Keratinocyte (primary cell): ENCODE measurements around the gene SLC22A12. TPM values are rescaled to one million over a fixed set of nuclear protein-coding genes. Genes with fewer than 3 reads are reported as not detected.

Source experiments
- DNase-seq: peaks from one replicate; pipeline ENCODE4 v3.0.0-alpha.2; 2011; ENCODE audit warnings: low read depth, missing footprints, low spot score
- FAIRE-seq: peaks from 2 replicates; lab custom pipeline; 2011; peaks lifted over from hg19 to GRCh38; lab: Jason Lieb, UNC
- H2AFZ ChIP-seq: 2 replicates; pipeline ENCODE4 v1.6.0; 2012; ENCODE audit warnings: low read length, control low read depth, inconsistent platforms; ENCODE audit not compliant: control insufficient read depth
- H3K27ac ChIP-seq: 2 replicates; pipeline ENCODE4 v1.5.1; 2011; ENCODE audit warnings: low read length; ENCODE audit not compliant: control insufficient read depth, insufficient read depth
- H3K27me3 ChIP-seq: 3 replicates; pipeline ENCODE4 v1.6.0; 2011; ENCODE audit warnings: low read length; ENCODE audit not compliant: control insufficient read depth, insufficient read depth; ENCODE audit errors: extremely low read depth
- H3K36me3 ChIP-seq, 2 experiments: 2 replicates in 1 of 2; 3 replicates in 1 of 2; pipeline ENCODE4 v1.5.1; 2011; ENCODE audit warnings: low read length in 2 of 2, mild to moderate bottlenecking in 1 of 2; ENCODE audit not compliant: control insufficient read depth in 2 of 2, insufficient read depth in 2 of 2; ENCODE audit errors: extremely low read depth in 1 of 2
- H3K4me1 ChIP-seq: 3 replicates; pipeline ENCODE4 v1.5.1; 2011; ENCODE audit warnings: low read length; ENCODE audit not compliant: control insufficient read depth, insufficient read depth; ENCODE audit errors: extremely low read depth
- H3K4me2 ChIP-seq: 3 replicates; pipeline ENCODE4 v1.6.0; 2011; ENCODE audit warnings: low read depth, low read length; ENCODE audit not compliant: control insufficient read depth, insufficient read depth; ENCODE audit errors: extremely low read depth
- H3K4me3 ChIP-seq, 3 experiments: fragments of 200-600 bp in 1 of 3; sonication (generic) in 1 of 3; 2 replicates in 2 of 3; 3 replicates in 1 of 3; pipeline ENCODE4 v1.5.1; 2011 to 2016; ENCODE audit warnings: low read length in 3 of 3, mild to moderate bottlenecking in 3 of 3, control low read depth in 2 of 3, inconsistent platforms in 1 of 3, low read depth in 1 of 3, mixed read lengths in 1 of 3, mixed run types in 1 of 3, moderate library complexity in 1 of 3; ENCODE audit not compliant: control insufficient read depth in 2 of 3, insufficient read depth in 2 of 3; ENCODE audit errors: extremely low read depth in 1 of 3
- H3K79me2 ChIP-seq: 2 replicates; pipeline ENCODE4 v1.6.0; 2012; ENCODE audit warnings: low read length; ENCODE audit not compliant: control insufficient read depth, insufficient read depth
- H3K9ac ChIP-seq: 3 replicates; pipeline ENCODE4 v1.6.0; 2011; ENCODE audit warnings: low read length; ENCODE audit not compliant: control insufficient read depth, insufficient read depth; ENCODE audit errors: extremely low read depth
- H3K9me1 ChIP-seq: 3 replicates; pipeline ENCODE4 v1.6.0; 2011; ENCODE audit warnings: low read length; ENCODE audit not compliant: control insufficient read depth, insufficient read depth; ENCODE audit errors: extremely low read depth
- H3K9me3 ChIP-seq: 2 replicates; pipeline ENCODE4 v1.5.1; 2012; ENCODE audit warnings: low read depth, low read length; ENCODE audit not compliant: control insufficient read depth
- H4K20me1 ChIP-seq: 3 replicates; pipeline ENCODE4 v1.6.0; 2011; ENCODE audit warnings: low read length; ENCODE audit not compliant: control insufficient read depth, insufficient read depth; ENCODE audit errors: extremely low read depth
- EZH2 ChIP-seq: IDR thresholded peaks from one replicate; pipeline ENCODE4 v1.6.1; 2012; ENCODE audit warnings: inconsistent platforms, mild to moderate bottlenecking, low read length, moderate library complexity
- dilution Hi-C: fragments of 300-500 bp; cut with MboI; formaldehyde crosslinking; loops from one replicate; pipeline ENCODE4 v1.7.0; 2020; ENCODE audit warnings: low sequenced_read_pairs; ENCODE audit not compliant: extremely low pct_ligation_motif_present
- polyA plus RNA-seq, 5 experiments: library from polyadenylated mRNA; depleted of rRNA in 3 of 5; stranded (reverse) in 3 of 5; stranded (forward) in 1 of 5; unstranded in 1 of 5; fragments of >200 nt; gene quantifications; 1 replicate in 1 of 5; 2 replicates in 3 of 5; 3 replicates in 1 of 5; pipeline versions ENCODE4 v1.2.1 to v1.2.3, GENCODE V29; 2011 to 2012; ENCODE audit warnings: missing spikeins in 2 of 5, low read depth in 1 of 5, low replicate concordance in 1 of 5
- TF ChIP-seq, protein P1 (sequence below), 3 experiments: IDR thresholded peaks in 1 of 3; conservative IDR thresholded peaks in 1 of 3; optimal IDR thresholded peaks in 1 of 3; 2 replicates in 2 of 3; 3 replicates in 1 of 3; pipeline versions ENCODE3 to v1.5.1; 2011; ENCODE audit warnings: low read length in 3 of 3, mild to moderate bottlenecking in 3 of 3, moderate library complexity in 2 of 3, control low read depth in 1 of 3, inconsistent platforms in 1 of 3; ENCODE audit not compliant: insufficient read depth in 2 of 3; ENCODE audit errors: extremely low read depth in 1 of 3

SLC22A12 gene
- polyA plus RNA-seq, 1 donor (not counting 4 experiments of a cell fraction or from before 2014, with no cell fraction given): not detected

DNA sequence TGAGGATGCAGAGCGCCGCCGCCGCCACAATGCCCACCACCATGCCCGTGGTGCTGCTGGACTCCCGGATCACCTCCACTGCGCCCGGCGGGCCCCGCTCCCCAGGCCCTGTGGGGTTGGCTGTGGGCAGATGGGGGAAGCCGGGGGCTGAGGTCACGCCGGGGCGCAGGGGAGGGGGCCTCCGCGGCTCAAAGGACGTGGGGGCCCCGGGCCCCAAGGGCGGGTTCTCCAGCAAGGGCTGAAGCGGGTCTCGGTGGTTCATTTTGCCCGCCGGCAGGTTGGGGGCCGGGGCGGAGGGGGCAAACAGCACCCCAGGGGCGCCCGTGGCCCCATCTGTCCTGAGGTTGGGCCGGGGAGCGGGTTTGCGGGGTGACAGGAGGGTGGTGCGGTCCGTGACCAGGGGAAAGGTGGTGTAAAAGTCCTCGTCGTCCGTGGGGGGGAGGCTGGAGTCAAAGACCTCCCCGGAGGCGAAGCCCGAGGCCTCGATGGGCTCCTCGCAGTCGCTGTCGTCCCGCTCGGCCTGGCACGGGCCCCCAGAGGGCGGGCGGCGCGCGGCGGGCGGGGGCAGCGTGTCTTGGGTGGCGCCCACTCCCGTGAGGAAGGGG lies 16.5 kb downstream of the SLC22A12 start:
- dilution Hi-C loops: no loop called here
- DNase-seq: no peak
- Histone ChIP-seq H3K9me3 (no peaks in the 10 kb centered on the region), H3K27ac (no peak overlapping the region), H3K79me2 (no peaks in the 10 kb centered on the region), H2AFZ (no peak overlapping the region), H3K4me3 (no peak overlapping the region), H3K9me1 (no peaks in the 10 kb centered on the region), H3K27me3 (peaks cover 41% of the 10 kb centered on the region), H3K36me3 (no peaks in the 10 kb centered on the region), H3K9ac (no peak overlapping the region), H4K20me1 (no peaks in the 10 kb centered on the region), H3K4me1 (no peaks in the 10 kb centered on the region), H3K4me2 (no peak overlapping the region)
- no peak for FAIRE-seq
- no peak for TF ChIP-seq EZH2
- TF ChIP-seq, protein P1, sequence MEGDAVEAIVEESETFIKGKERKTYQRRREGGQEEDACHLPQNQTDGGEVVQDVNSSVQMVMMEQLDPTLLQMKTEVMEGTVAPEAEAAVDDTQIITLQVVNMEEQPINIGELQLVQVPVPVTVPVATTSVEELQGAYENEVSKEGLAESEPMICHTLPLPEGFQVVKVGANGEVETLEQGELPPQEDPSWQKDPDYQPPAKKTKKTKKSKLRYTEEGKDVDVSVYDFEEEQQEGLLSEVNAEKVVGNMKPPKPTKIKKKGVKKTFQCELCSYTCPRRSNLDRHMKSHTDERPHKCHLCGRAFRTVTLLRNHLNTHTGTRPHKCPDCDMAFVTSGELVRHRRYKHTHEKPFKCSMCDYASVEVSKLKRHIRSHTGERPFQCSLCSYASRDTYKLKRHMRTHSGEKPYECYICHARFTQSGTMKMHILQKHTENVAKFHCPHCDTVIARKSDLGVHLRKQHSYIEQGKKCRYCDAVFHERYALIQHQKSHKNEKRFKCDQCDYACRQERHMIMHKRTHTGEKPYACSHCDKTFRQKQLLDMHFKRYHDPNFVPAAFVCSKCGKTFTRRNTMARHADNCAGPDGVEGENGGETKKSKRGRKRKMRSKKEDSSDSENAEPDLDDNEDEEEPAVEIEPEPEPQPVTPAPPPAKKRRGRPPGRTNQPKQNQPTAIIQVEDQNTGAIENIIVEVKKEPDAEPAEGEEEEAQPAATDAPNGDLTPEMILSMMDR (optimal IDR thresholded peaks at IDR 0.05 in 1 of 3, IDR thresholded peaks at IDR 0.05 in 1 of 3, conservative IDR thresholded peaks at IDR 0.05 in 1 of 3; ENCODE audit: extremely low read depth in 1 of 3, insufficient read depth in 2 of 3, low read length in 3 of 3): no peak

DNA sequence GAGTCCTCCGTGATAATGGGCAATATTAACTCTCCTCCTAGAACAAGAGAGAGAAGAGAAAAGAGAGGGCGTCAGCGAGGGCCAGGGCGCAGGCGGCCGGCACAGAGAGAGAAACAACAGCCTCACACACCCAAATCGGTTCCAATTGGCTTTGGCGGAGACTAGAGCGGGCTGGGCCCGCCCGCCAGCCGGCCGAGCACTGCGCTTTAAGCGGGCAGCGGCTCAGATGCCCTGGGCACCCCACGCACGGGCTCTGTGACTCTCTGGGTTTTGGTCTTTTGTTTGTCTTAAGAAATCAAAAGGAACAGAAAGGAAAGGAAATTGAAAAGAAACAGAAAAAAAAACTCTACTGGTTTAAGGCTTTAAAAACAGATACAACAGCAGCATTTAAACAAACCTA lies 17.0 kb downstream of the SLC22A12 start:
- no peak for FAIRE-seq
- Histone ChIP-seq H3K4me3 (no peak overlapping the region), H3K9me3 (no peaks in the 10 kb centered on the region), H3K9ac (no peak overlapping the region), H3K79me2 (no peaks in the 10 kb centered on the region), H2AFZ (no peak overlapping the region), H3K27me3 (peaks cover 44% of the 10 kb centered on the region), H3K9me1 (no peaks in the 10 kb centered on the region), H3K4me1 (no peaks in the 10 kb centered on the region), H3K4me2 (peak overlapping the region; percentile 41), H3K27ac (no peak overlapping the region), H3K36me3 (no peaks in the 10 kb centered on the region), H4K20me1 (no peaks in the 10 kb centered on the region)
- TF ChIP-seq EZH2: peak; percentile 29
- TF ChIP-seq, protein P1 (optimal IDR thresholded peaks at IDR 0.05 in 1 of 3, IDR thresholded peaks at IDR 0.05 in 1 of 3, conservative IDR thresholded peaks at IDR 0.05 in 1 of 3; ENCODE audit: extremely low read depth in 1 of 3, insufficient read depth in 2 of 3, low read length in 3 of 3): no peak
- dilution Hi-C loops: no loop called here
- DNase-seq: no peak
